Left colon (tissue), 2 donors: ENCODE measurements around the gene CLSTN2. TPM values are rescaled to one million over a fixed set of nuclear protein-coding genes. Genes with fewer than 3 reads are reported as not detected.

Experiments used
- ATAC-seq: fragments of 200-7000 bp; cut with Tn5 transposase; one replicate; pipeline ENCODE4 v1.9.1; 2020; ENCODE audit warnings: mild to moderate bottlenecking, moderate library complexity
- DNase-seq, 2 donors: peaks; one replicate each; pipeline ENCODE4 v3.0.0-alpha.2; 2020
- intact Hi-C, 2 donors: fragments of 100-400 bp; cut with DNase I in 1 of 2; cut with micrococcal nuclease in 1 of 2; formaldehyde crosslinking; loops; one replicate each; pipeline versions ENCODE4 v1.11.2 to v1.14.0; 2022; cut with DNase I, micrococcal nuclease
- long read RNA-seq: library from polyadenylated mRNA; unstranded; transcript quantifications from one replicate; pipeline ENCODE4 v2.0.0, GENCODE V29; 2021
- total RNA-seq, 2 donors: library from RNA; stranded (reverse); fragmentation: NEBNext Ultra II Directional; extraction: Animal tissue kit (Norgen Biotek cat#: 25700); gene quantifications; one replicate each; pipeline ENCODE4 v1.2.1, GENCODE V29; 2021
- donor health status: DM: no; HTN: no; CAD: no.
- donor health status: DM: yes; HTN: yes; CAD: no.

Gene CLSTN2
- 1 to 10 TPM in 1 of 2 donors, under 1 TPM in 1; 0.98 to 2.4 TPM for total RNA-seq
- long read RNA-seq, partial matches to known transcripts = 0 of 2 reads
- long read RNA-seq, other reads (novel, unspliced or antisense) = 2 of 2 reads

GRCh38 chr3:139935016-139935865 lies at the start of gene CLSTN2:
Gene CLSTN2 (plus strand): TSS chr3:139935185.
- DNase-seq (peak; percentile 34 to 39), ATAC-seq (peak; percentile 57)
- intact Hi-C loops = no loop called here

- intact Hi-C loops = no loop called here
- no peak for ATAC-seq
- no peak for DNase-seq
Observed at GRCh38 chr3:139887431-139887830, 47.6 kb upstream of the CLSTN2 start.

GRCh38 chr3:139888561-139889140 lies 46.3 kb upstream of the CLSTN2 start:
- no peak for DNase-seq
- intact Hi-C loops = no loop called here

GRCh38 chr3:139893267-139893962 lies 41.6 kb upstream of the CLSTN2 start:
- no peak for DNase-seq
- ATAC-seq = no peak
- intact Hi-C loops = no loop called here

More at GRCh38 chr3:139888561-139889140, 46.3 kb upstream of the CLSTN2 start:
- ATAC-seq = no peak

- DNase-seq = no peak
- intact Hi-C loops = no loop called here
- no peak for ATAC-seq
Observed at GRCh38 chr3:139893963-139894642, 40.9 kb upstream of the CLSTN2 start.

- no peak for ATAC-seq
- intact Hi-C loops = no loop called here
- no peak for DNase-seq
Observed at GRCh38 chr3:139894643-139894989, 40.4 kb upstream of the CLSTN2 start.

- DNase-seq (no peak), ATAC-seq (no peak)
Observed at GRCh38 chr3:139897759-139898158, 37.2 kb upstream of the CLSTN2 start.

GRCh38 chr3:139906418-139906817 lies 28.6 kb upstream of the CLSTN2 start:
- ATAC-seq (no peak), DNase-seq (no peak)
- intact Hi-C loops = no loop called here

More at GRCh38 chr3:139897759-139898158, 37.2 kb upstream of the CLSTN2 start:
- intact Hi-C loops = no loop called here

GRCh38 chr3:139909811-139910210 lies 25.2 kb upstream of the CLSTN2 start:
- intact Hi-C loops = no loop called here
- ATAC-seq (no peak), DNase-seq (no peak)

- intact Hi-C loops = no loop called here
- ATAC-seq (no peak), DNase-seq (no peak)
Observed at GRCh38 chr3:139916271-139916670, 18.7 kb upstream of the CLSTN2 start.

- ATAC-seq = no peak
- intact Hi-C loops = no loop called here
- DNase-seq = no peak
Observed at GRCh38 chr3:139917226-139917785, 17.7 kb upstream of the CLSTN2 start.

- no peak for ATAC-seq
- DNase-seq = no peak
- intact Hi-C loops = no loop called here
Observed at GRCh38 chr3:139928708-139929505, 6.1 kb upstream of the CLSTN2 start.

GRCh38 chr3:139930211-139930610 lies 4.8 kb upstream of the CLSTN2 start:
- intact Hi-C loops = no loop called here
- DNase-seq = no peak
- ATAC-seq = no peak

GRCh38 chr3:139933766-139934165 lies 1.2 kb upstream of the CLSTN2 start:
- DNase-seq (no peak), ATAC-seq (no peak)
- intact Hi-C loops = no loop called here

- ATAC-seq = peak; percentile 46
- intact Hi-C loops = no loop called here
- peak in 1 of 2 donors; percentile 16 for DNase-seq
Observed at GRCh38 chr3:139934613-139935015, 371 bp upstream of the CLSTN2 start.

- intact Hi-C loops = no loop called here
- DNase-seq (peak in 1 of 2 donors; percentile 17), ATAC-seq (peak; percentile 46)
Observed at GRCh38 chr3:139935866-139936817, 1.2 kb downstream of the CLSTN2 start.

GRCh38 chr3:139937674-139938279 lies 2.8 kb downstream of the CLSTN2 start:
- no peak for ATAC-seq
- peak in 1 of 2 donors; percentile 29 for DNase-seq

More at GRCh38 chr3:139937674-139938279, 2.8 kb downstream of the CLSTN2 start:
- intact Hi-C loops = no loop called here
